IPS-15b (cell line): ENCODE data around the gene GMDS.

Experiments
- H3K27me3 ChIP-seq: one replicate; pipeline ENCODE4 v1.6.1; 2013; ENCODE audit warnings: low read length; ENCODE audit not compliant: control insufficient read depth, insufficient read depth
- H3K36me3 ChIP-seq: one replicate; pipeline ENCODE4 v1.6.1; 2013; ENCODE audit warnings: low read length; ENCODE audit not compliant: control insufficient read depth, insufficient read depth
- H3K4me1 ChIP-seq: one replicate; pipeline ENCODE4 v1.6.1; 2013; ENCODE audit warnings: mild to moderate bottlenecking, low read length; ENCODE audit not compliant: control insufficient read depth, insufficient read depth
- H3K4me3 ChIP-seq: one replicate; pipeline ENCODE4 v1.5.1; 2013; ENCODE audit warnings: low read depth, low read length
- H3K9ac ChIP-seq: one replicate; pipeline ENCODE4 v1.6.1; 2013; ENCODE audit warnings: low read depth, mild to moderate bottlenecking, low read length
- H3K9me3 ChIP-seq: one replicate; pipeline ENCODE4 v1.6.1; 2013; ENCODE audit warnings: mild to moderate bottlenecking, low read length; ENCODE audit not compliant: control insufficient read depth, insufficient read depth

GMDS gene

DNA sequence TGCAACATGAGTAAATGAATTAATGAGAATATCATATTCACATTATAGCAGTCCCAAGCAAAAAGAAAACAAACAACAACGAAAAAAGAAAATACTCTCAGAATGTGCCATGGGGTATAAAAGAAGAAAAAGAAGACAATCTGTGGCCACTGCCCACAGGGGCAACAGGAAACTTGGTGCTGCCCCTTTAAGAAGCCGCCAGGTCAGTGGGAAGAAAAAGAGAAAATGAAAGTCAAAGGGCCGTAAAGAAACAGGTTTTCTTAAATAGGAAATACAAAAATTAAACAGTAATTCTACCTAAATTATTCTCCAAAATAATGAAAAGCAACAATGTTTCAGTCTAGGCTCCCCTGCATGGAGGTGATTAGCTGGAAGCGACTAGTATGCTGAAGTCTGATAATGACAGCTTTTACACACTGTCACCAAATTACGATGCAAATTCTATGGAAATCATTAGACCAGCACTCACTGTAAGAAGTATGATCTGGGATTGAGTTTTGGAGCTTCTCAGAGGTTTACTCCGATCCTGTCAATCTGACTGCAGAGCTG, 23.6 kb downstream of the GMDS start:
- H3K4me3 ChIP-seq: no peak overlapping the region

DNA sequence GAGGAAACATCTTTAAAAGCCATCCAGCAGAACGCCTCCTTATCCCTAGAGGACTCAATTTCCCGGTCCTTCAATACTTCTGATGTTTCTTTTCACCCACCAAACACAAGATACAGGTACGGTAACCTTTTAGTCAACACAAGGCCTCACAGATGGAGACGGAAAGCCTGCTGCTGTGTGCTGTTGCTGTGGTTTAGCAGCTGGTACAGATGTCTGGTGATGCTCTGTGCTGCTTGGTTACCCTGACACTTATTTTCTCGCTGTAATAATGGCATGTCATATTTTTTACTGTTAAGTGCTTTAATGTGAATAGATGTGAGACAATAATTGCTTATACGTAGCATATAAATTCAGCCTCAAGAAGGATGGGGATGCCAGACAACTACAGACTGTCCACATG, 25.3 kb downstream of the GMDS start:
- no peak overlapping the region for H3K4me3 ChIP-seq
- H3K27me3 ChIP-seq: no peaks in the 10 kb centered on the region
- H3K36me3 ChIP-seq: no peaks in the 10 kb centered on the region
- peaks cover 10% of the 10 kb centered on the region for H3K4me1 ChIP-seq
- H3K9ac ChIP-seq: no peak overlapping the region
- H3K9me3 ChIP-seq: no peaks in the 10 kb centered on the region

More for the DNA sequence above, 23.6 kb downstream of the GMDS start:
- Histone ChIP-seq H3K9ac (no peak overlapping the region), H3K27me3 (no peaks in the 10 kb centered on the region), H3K4me1 (peaks cover 10% of the 10 kb centered on the region), H3K9me3 (no peaks in the 10 kb centered on the region), H3K36me3 (no peaks in the 10 kb centered on the region)

DNA sequence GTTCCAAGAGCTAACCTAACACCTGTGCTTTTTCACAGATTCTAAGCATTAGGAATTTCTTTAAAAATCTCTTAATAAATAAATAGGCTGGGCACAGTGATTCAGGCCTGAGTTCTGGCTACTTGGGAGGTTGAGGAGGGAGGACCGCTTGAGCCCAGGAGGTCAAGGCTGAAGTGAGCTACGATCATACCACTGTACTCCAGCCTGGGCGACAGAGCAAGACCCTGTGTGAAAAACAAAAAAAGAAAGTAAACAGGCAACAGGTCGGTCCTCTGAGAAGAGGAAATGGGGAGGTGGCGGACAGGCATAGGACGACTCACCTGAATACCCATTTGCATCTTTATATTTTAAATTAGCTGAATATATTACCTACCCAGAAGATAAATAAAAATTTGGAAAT, 26.5 kb downstream of the GMDS start:
- no peak overlapping the region for H3K9ac ChIP-seq
- H3K4me3 ChIP-seq: no peak overlapping the region
- H3K4me1 ChIP-seq: peaks cover 10% of the 10 kb centered on the region
- no peaks in the 10 kb centered on the region for H3K9me3 ChIP-seq
- no peaks in the 10 kb centered on the region for H3K27me3 ChIP-seq
- no peaks in the 10 kb centered on the region for H3K36me3 ChIP-seq

DNA sequence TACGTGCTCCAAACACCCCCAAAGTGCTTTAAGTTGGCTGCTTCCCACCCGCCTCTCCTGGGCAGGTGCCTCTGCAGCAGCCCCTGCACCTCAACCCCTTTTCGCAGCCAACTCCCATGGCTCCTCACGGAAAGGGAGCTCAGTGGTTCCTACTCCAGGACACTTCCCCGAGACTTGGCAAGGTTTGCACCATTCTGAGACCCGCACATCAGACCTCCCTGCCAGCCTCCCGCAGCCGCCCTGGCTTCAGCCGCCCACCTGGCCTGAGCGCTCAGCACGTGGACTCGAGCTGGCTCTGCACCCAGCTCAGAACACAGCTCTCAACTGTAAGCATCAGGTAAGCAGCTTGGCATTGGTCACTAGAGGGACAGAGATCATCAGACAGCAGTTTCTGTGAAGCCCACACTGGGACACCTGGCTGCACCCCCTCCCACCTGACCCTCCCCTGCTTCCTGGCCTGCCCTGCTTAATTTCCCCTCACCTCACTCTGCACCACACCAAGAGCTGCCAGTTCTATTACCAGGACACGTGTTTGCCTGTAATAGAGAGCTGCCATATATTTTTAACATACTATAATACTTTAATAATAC, 28.5 kb downstream of the GMDS start:
- Histone ChIP-seq H3K4me3 (no peak overlapping the region), H3K4me1 (peaks cover under 1% of the 10 kb centered on the region), H3K9me3 (no peaks in the 10 kb centered on the region), H3K36me3 (no peaks in the 10 kb centered on the region), H3K27me3 (no peaks in the 10 kb centered on the region), H3K9ac (no peak overlapping the region)

DNA sequence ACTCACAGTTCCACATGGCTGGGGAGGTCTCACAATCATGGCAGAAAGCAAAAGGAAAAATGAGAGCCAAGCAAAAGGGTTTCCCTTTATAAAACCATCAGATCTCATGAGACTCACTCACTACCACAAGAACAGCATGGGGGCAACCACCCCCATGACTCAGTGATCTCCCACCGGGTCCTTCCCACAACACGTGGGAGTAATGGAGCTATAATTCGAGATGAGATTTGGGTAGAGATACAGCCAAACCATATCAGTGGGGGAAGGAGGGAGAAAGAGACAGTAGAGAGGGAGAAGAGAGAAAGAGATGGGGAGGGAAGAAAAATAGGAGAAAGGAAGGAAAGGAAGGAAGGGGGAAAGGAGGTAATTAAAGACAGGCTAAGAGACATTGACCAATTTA, 30.1 kb downstream of the GMDS start:
- no peaks in the 10 kb centered on the region for H3K4me1 ChIP-seq
- no peak overlapping the region for H3K4me3 ChIP-seq
- no peaks in the 10 kb centered on the region for H3K27me3 ChIP-seq
- no peak overlapping the region for H3K9ac ChIP-seq
- no peaks in the 10 kb centered on the region for H3K9me3 ChIP-seq
- no peaks in the 10 kb centered on the region for H3K36me3 ChIP-seq

DNA sequence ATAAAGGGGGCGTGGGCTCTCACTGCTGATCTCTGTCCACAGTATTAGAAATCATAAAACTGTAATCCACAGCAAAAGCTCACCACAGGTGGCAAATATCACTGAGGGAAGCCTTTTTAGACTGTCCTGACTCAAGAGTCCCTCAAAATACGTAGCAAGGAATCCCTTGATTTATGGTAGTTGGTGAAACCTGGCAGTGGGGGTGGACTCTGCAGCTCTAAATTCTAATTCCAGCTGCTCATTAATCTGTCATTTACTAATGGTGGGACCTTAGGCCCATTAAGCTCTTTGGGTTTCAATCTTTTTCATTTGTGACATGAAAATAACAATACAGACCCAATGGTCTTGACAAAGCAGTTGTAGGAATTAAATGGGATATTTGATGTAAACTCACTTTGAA, 32.3 kb downstream of the GMDS start:
- no peak overlapping the region for H3K4me3 ChIP-seq
- no peaks in the 10 kb centered on the region for H3K27me3 ChIP-seq
- H3K36me3 ChIP-seq: no peaks in the 10 kb centered on the region
- H3K4me1 ChIP-seq: no peaks in the 10 kb centered on the region
- H3K9me3 ChIP-seq: no peaks in the 10 kb centered on the region
- H3K9ac ChIP-seq: no peak overlapping the region

DNA sequence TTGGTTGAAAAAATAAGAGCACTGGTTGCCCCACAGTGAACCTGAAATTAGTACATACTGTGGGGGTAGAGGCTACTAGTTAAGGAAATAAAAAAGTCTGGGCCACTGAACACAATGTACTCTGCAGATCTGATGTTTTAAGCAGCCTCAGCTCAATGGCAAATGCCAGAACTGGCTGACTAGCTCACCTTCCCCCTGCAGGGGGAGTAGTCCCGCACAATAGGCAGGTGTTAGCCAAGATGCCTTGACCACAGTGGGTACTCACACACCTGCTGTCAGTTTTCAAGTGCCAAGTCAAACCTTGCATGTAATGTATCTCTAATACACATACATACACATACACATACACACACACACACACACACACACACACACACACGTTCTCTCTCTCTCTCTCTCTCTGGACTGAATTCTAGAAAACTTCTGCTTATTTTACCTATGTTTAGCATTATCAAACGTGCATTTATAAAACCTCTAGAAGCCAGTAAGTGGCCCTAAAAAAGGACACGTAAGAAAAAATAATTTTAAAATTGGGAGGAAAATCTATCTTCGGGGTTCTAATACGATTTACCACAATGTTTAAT, 36.1 kb downstream of the GMDS start:
- Histone ChIP-seq H3K36me3 (no peaks in the 10 kb centered on the region), H3K4me3 (no peak overlapping the region), H3K9ac (no peak overlapping the region), H3K4me1 (no peaks in the 10 kb centered on the region), H3K9me3 (no peaks in the 10 kb centered on the region), H3K27me3 (no peaks in the 10 kb centered on the region)

DNA sequence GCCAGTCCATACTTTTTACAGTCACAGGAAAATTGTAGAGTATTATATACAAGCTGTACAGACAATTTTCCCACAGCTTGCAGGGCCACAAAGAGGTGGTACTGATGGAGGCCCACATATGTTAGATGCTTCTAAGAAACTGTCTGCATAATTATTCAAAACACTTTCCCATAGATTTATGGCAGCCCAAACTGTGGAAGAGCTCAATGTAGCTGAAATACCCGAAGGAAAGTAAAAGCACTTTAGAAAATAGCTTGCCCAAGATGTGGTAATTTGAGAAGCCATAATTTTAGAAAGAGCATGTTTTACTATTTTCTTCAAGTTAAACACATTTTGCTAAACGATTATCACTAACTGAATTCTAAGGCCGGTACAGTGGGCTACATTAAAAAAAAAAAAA, 36.9 kb downstream of the GMDS start:
- H3K9ac ChIP-seq: no peak overlapping the region
- H3K4me3 ChIP-seq: no peak overlapping the region
- no peaks in the 10 kb centered on the region for H3K9me3 ChIP-seq
- no peaks in the 10 kb centered on the region for H3K36me3 ChIP-seq
- H3K27me3 ChIP-seq: no peaks in the 10 kb centered on the region
- H3K4me1 ChIP-seq: no peaks in the 10 kb centered on the region

DNA sequence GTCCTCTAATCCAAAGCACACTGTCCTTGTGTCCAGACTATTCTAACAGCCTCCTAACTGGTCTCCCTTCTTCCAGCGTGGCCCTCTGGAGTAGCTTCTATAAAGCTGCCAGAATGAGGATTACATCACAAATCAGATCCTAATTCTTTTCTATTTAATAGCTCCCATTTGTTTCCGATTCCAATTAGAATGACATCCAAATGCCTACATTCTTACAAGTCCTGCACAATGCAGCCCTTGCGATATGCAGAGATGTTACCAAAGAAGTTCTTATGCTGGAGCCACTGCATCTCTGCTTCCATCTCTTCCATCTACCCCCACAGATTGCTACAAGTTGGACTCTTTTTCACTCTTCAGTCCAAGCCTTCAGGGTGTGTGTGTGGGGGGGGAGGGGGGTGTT, 40.0 kb downstream of the GMDS start:
- Histone ChIP-seq H3K4me3 (no peak overlapping the region), H3K4me1 (no peaks in the 10 kb centered on the region), H3K27me3 (no peaks in the 10 kb centered on the region), H3K9ac (no peak overlapping the region), H3K36me3 (no peaks in the 10 kb centered on the region), H3K9me3 (no peaks in the 10 kb centered on the region)

DNA sequence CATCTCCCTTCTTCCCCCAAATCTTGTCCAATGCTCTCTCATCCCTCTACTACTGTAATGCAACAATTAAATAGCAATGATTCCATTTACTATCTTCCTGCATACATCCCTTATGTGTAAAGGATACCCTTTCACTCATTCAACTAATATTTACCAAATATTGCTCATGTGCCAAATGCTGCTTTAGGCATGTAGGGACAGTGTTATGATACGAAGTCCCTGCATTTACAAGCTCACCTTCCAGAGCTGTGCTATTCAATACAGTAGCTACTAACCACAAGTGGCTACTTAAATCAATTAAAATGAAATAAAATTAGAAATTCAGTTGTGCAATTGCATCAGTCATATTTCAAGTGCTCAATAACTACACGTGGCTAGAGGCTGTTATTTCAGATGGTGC, 41.1 kb downstream of the GMDS start:
- no peak overlapping the region for H3K9ac ChIP-seq
- no peaks in the 10 kb centered on the region for H3K36me3 ChIP-seq
- H3K27me3 ChIP-seq: no peaks in the 10 kb centered on the region
- no peaks in the 10 kb centered on the region for H3K4me1 ChIP-seq
- H3K4me3 ChIP-seq: no peak overlapping the region
- no peaks in the 10 kb centered on the region for H3K9me3 ChIP-seq

DNA sequence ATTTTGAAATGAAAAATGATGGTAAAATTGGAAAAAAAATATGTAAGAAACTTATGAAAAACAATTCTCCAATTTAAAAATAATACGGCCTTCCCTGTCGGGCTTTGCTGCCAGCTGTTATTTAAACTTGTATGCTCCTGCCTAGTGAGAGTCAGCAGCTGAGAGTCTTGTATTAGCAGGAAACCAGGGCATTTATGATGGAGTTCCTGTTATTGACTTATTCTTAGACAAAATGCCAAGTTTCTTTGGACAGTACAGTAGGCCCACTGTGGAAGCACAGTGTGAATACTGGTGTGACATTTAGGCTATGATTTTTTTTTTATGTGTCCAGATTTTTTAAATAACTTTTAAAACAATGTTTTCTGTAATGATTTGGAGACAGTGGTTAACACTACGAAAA, 42.1 kb downstream of the GMDS start:
- Histone ChIP-seq H3K9ac (no peak overlapping the region), H3K4me1 (no peaks in the 10 kb centered on the region), H3K36me3 (no peaks in the 10 kb centered on the region), H3K27me3 (no peaks in the 10 kb centered on the region), H3K4me3 (no peak overlapping the region), H3K9me3 (no peaks in the 10 kb centered on the region)

DNA sequence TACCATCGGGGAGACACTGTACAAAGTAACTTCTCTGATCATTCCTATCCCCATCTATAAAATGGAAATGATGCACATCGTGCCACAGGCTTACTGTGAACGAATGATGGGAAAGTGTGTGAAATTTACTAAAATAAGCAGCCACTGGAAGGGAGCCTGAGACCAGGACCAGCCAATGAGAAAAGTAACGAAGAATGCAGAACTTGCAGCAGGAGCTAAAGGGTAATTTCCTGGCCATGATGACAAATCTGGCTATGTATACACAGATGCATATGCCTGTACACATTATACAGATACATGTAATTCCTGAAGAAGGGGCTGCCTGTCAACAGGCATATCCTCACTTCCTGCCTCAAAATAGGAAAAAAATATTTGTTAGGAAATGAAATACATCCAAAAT, 47.4 kb downstream of the GMDS start:
- no peaks in the 10 kb centered on the region for H3K9me3 ChIP-seq
- no peaks in the 10 kb centered on the region for H3K27me3 ChIP-seq
- H3K4me3 ChIP-seq: no peak overlapping the region
- no peak overlapping the region for H3K9ac ChIP-seq
- H3K36me3 ChIP-seq: no peaks in the 10 kb centered on the region
- no peaks in the 10 kb centered on the region for H3K4me1 ChIP-seq
